ENCODE measurements around the gene TRPT1. TPM values are rescaled to one million over a fixed set of nuclear protein-coding genes. Genes with fewer than 3 reads are reported as not detected.

The TRPT1 gene
- total RNA-seq, 2 experiments from 2014 or later = 11.3 to 11.5 TPM

DNA sequence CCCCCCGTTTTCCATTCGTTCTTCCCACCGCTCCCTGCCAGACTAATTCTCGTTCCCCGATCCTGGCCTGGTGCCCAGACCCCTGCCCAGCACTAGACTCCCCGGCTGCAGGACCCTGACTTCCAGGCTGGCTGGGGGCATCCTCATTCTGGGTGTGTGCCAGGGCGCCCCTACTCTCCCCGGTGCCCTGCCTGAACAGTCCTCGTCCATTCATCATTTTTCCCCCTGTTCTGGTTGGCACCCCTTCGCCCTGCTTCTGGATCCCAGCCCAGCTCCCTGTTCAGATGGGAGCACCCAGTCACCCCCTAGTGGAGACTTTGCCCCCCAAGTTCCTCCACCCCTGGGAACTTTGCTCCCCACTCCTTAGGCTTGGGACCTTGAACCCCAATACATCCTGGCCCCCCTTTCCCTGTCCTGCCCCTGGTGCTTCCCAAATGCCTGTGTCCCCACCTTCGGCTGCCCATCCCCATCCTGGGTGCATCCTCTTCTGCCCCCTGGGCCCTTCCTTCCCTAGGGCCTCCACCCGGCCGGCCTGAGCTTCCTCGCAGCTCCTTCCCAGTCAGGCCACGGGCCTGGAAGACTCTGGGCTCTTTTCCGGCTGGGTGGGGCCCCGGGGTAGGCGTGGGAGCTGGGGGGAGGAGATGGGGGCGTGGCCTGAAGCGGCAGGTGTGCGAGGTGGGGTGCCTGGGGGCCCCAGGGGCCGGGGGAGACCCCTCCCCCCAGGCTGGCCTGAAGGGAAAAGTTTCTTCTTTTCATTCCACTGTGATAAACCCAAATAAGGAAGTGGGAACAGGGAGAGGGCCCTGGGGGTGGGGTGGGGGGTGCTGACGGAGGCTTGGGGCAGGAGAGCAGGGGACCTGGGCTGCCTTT, 26.3 kb upstream of the TRPT1 start:
- Mint-ChIP-seq H3K27ac (no peak overlapping the region), H3K4me3 (peak overlapping the region; percentile 92)

DNA sequence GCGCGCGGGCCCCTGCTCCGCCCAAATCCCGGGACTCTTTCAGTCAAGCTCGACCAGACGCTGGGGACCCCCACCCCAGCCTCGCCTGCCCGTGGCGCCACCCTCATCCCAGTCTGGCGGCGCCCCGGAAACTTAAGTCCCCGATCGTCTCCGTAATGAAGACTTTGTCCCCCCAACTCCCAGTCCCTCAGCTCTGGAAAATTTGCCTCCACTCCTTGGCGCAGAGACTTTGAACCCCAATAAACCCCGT, 25.7 kb upstream of the TRPT1 start:
- H3K9me3 ChIP-seq (ENCODE audit: control insufficient read depth in 1 of 2, insufficient read depth in 1 of 2, low read length in 2 of 2) = no peaks in the 10 kb centered on the region
- TF ChIP-seq, protein P1, sequence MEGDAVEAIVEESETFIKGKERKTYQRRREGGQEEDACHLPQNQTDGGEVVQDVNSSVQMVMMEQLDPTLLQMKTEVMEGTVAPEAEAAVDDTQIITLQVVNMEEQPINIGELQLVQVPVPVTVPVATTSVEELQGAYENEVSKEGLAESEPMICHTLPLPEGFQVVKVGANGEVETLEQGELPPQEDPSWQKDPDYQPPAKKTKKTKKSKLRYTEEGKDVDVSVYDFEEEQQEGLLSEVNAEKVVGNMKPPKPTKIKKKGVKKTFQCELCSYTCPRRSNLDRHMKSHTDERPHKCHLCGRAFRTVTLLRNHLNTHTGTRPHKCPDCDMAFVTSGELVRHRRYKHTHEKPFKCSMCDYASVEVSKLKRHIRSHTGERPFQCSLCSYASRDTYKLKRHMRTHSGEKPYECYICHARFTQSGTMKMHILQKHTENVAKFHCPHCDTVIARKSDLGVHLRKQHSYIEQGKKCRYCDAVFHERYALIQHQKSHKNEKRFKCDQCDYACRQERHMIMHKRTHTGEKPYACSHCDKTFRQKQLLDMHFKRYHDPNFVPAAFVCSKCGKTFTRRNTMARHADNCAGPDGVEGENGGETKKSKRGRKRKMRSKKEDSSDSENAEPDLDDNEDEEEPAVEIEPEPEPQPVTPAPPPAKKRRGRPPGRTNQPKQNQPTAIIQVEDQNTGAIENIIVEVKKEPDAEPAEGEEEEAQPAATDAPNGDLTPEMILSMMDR (IDR thresholded peaks at IDR 0.05) = no peak
- peaks cover 3% of the 10 kb centered on the region for H3K36me3 ChIP-seq (ENCODE audit: insufficient read depth, low read length)
- no peaks in the 10 kb centered on the region for H3K36me3 Mint-ChIP-seq (ENCODE audit: low read depth)
- H3K27me3 Mint-ChIP-seq = no peaks in the 10 kb centered on the region
- no peaks in the 10 kb centered on the region for H3K27me3 ChIP-seq (ENCODE audit: control insufficient read depth in 1 of 2, insufficient read depth in 2 of 2, low read length in 2 of 2)
- H3K4me3 ChIP-seq (ENCODE audit: low read length) = peak overlapping the region; percentile 78
- ChIA-PET CTCF (interaction anchor here (0.9 to 4.7 kb wide), 14 partner anchors 9 to 66 kb away, joined by 3 to 56 read pairs (median 5); partner anchors contain the start of genes CATSPERZ, ESRRA, FERMT3 and FKBP2), POLR2A (interaction anchor here (0.7 to 4.5 kb wide), 7 partner anchors 11 to 493 kb away, joined by 3 to 35 read pairs (median 6); partner anchors contain the start of genes FERMT3, FKBP2, NUDT22 and TRPT1)
- H3K27ac Mint-ChIP-seq = no peak overlapping the region
- peak overlapping the region; percentile 92 for H3K4me3 Mint-ChIP-seq
- H3K4me1 ChIP-seq (ENCODE audit: insufficient read depth, low read length) = peaks cover 43% of the 10 kb centered on the region
- H3K9me3 Mint-ChIP-seq = no peaks in the 10 kb centered on the region
- ATAC-seq (ENCODE audit: poor library complexity) (peak; percentile 7), DNase-seq (no peak)
- no peak overlapping the region for H3K27ac ChIP-seq (ENCODE audit: low read depth in 1 of 2, low read length in 2 of 2)
- intact Hi-C loops (cut with DNase I, micrococcal nuclease) = loop anchor here (1.0 to 10.0 kb wide), 6 partner anchors 18 to 403 kb away; partner anchors contain the start of genes ESRRA (in 1 of the 2) and STIP1 (in 1 of the 2)
- peaks cover 25% of the 10 kb centered on the region for H3K4me1 Mint-ChIP-seq (ENCODE audit: low read depth)

More for the DNA sequence above, 26.3 kb upstream of the TRPT1 start:
- H3K27me3 Mint-ChIP-seq = no peaks in the 10 kb centered on the region
- peak overlapping the region; percentile 78 for H3K4me3 ChIP-seq (ENCODE audit: low read length)
- ChIA-PET POLR2A (interaction anchor here (0.7 to 4.5 kb wide), 7 partner anchors 11 to 493 kb away, joined by 3 to 35 read pairs (median 6); partner anchors contain the start of genes FERMT3, FKBP2, NUDT22 and TRPT1), CTCF (interaction anchor here (0.9 to 4.7 kb wide), 14 partner anchors 9 to 66 kb away, joined by 3 to 56 read pairs (median 5); partner anchors contain the start of genes CATSPERZ, ESRRA, FERMT3 and FKBP2)
- H3K9me3 Mint-ChIP-seq = no peaks in the 10 kb centered on the region
- peaks cover 20% of the 10 kb centered on the region for H3K4me1 Mint-ChIP-seq (ENCODE audit: low read depth)
- H3K9me3 ChIP-seq (ENCODE audit: control insufficient read depth in 1 of 2, insufficient read depth in 1 of 2, low read length in 2 of 2) = no peaks in the 10 kb centered on the region
- H3K27ac ChIP-seq (ENCODE audit: low read depth in 1 of 2, low read length in 2 of 2) = no peak overlapping the region
- H3K36me3 Mint-ChIP-seq (ENCODE audit: low read depth) = no peaks in the 10 kb centered on the region
- ATAC-seq (ENCODE audit: poor library complexity) (no peak), DNase-seq (peak in 2 of 14 experiments; percentile 40 to 49)
- H3K27me3 ChIP-seq (ENCODE audit: control insufficient read depth in 1 of 2, insufficient read depth in 2 of 2, low read length in 2 of 2) = no peaks in the 10 kb centered on the region
- intact Hi-C loops (cut with DNase I, micrococcal nuclease) = loop anchor here (1.0 to 10.0 kb wide), 3 partner anchors 17 to 403 kb away; partner anchors contain the start of gene STIP1 (in 1 of the 2)
- H3K36me3 ChIP-seq (ENCODE audit: insufficient read depth, low read length) = peaks cover 4% of the 10 kb centered on the region
- TF ChIP-seq, protein P1 (IDR thresholded peaks at IDR 0.05) = no peak
- H3K4me1 ChIP-seq (ENCODE audit: insufficient read depth, low read length) = peaks cover 38% of the 10 kb centered on the region

DNA sequence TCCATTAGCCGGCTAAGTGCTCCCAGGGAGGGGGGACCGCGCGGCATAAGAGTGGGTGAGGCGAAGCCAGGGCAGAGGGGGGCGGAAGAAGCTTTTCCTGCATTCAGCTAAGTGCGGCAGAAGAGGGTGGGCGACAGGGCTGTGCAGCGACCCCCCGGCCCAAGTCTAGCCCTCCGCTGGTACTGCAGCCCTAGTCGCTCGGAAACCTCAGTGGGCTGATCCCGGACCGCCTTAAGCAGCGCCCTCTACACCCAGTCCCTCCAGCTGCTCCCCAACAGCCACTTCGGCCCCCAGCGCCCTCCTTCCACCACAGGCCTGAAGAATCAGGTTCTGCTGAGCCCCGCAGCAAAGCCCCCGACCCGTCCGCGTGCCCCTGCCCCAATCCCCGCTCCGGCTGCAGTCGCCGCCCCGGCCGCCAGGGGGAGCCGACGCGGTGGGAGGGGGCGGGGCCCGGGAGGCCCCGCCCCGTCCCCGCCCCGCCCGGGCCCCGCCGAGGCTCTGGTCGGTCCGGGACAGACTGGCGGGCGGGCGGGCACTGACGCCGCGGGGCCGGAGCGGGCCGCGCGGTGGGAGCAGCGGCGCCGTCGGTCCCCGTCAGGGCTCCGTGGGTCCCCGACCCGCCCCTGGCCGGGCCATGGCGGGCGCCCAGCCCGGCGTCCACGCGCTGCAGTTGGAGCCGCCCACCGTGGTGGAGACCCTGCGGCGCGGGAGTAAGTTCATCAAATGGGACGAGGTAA, 25.2 kb upstream of the TRPT1 start, which contains the start of gene PLCB3:
PLCB3 (plus strand) TSS at position 515 of the 737 bp plus-strand sequence; CDS start at position 635, 120 bp downstream.
- POLR2A ChIA-PET = interaction anchor here (0.8 to 4.5 kb wide), 8 partner anchors 10 to 45 kb away, joined by 3 to 35 read pairs (median 5); partner anchors contain the start of genes BAD, FERMT3, FKBP2 and NUDT22
- H3K27me3 ChIP-seq (ENCODE audit: control insufficient read depth in 1 of 2, insufficient read depth in 2 of 2, low read length in 2 of 2) = no peaks in the 10 kb centered on the region
- H3K4me1 ChIP-seq (ENCODE audit: insufficient read depth, low read length) = peaks cover 44% of the 10 kb centered on the region
- Mint-ChIP-seq H3K36me3 (ENCODE audit: low read depth) (no peaks in the 10 kb centered on the region), H3K27ac (no peak within 1 kb of the TSS), H3K4me1 (ENCODE audit: low read depth) (peaks cover 25% of the 10 kb centered on the region), H3K9me3 (no peaks in the 10 kb centered on the region), H3K4me3 (peak within 1 kb of the TSS; percentile 92), H3K27me3 (no peaks in the 10 kb centered on the region)
- DNase-seq = peak in 13 of 14 experiments; percentile 39 to 82 (median 60)
- H3K4me3 ChIP-seq (ENCODE audit: low read length) = peak within 1 kb of the TSS; percentile 78
- intact Hi-C loops (cut with DNase I, micrococcal nuclease) = loop anchor here (1.0 to 10.0 kb wide), 6 partner anchors 18 to 404 kb away; partner anchors contain the start of genes ESRRA (in 1 of the 2) and STIP1 (in 1 of the 2)
- ATAC-seq (ENCODE audit: poor library complexity) = peak; percentile 72
- CTCF ChIA-PET = interaction anchor here (0.9 to 4.7 kb wide), 14 partner anchors 8 to 67 kb away, joined by 3 to 56 read pairs (median 5); partner anchors contain the start of genes CATSPERZ, ESRRA, FERMT3 and FKBP2
- no peaks in the 10 kb centered on the region for H3K36me3 ChIP-seq (ENCODE audit: insufficient read depth, low read length)
- H3K27ac ChIP-seq (ENCODE audit: low read depth in 1 of 2, low read length in 2 of 2) = no peak within 1 kb of the TSS
- TF ChIP-seq, protein P1 (IDR thresholded peaks at IDR 0.05) = peak; percentile 64
- H3K9me3 ChIP-seq (ENCODE audit: control insufficient read depth in 1 of 2, insufficient read depth in 1 of 2, low read length in 2 of 2) = no peaks in the 10 kb centered on the region
